ENCODE results near the gene HIC2.
A peak's percentile ranks its signal among the peaks of the same experiment; 100 is the strongest.
"Not testable (repeated sequence)": the region's sequence is repeated elsewhere in the genome, so short reads cannot be mapped to it uniquely, and the experiment has no call there.

Gene HIC2

GRCh38 chr22:21449531-21450319, 32.6 kb downstream of the HIC2 start:
- no peak for DNase-seq (ENCODE audit: low read depth in 2 of 2)

GRCh38 chr22:21450320-21450831, 33.2 kb downstream of the HIC2 start:
- DNase-seq (ENCODE audit: low read depth in 2 of 2) = no peak

GRCh38 chr22:21450858-21451353, 33.7 kb downstream of the HIC2 start:
- no peak for DNase-seq (ENCODE audit: low read depth in 2 of 2)

- no peak for DNase-seq (ENCODE audit: low read depth in 2 of 2)
Measured at GRCh38 chr22:21451545-21452520, 34.7 kb downstream of the HIC2 start.

GRCh38 chr22:21452666-21453065, 35.5 kb downstream of the HIC2 start:
- DNase-seq (ENCODE audit: low read depth in 2 of 2) = not testable (repeated sequence)

- DNase-seq (ENCODE audit: low read depth in 2 of 2) = not testable (repeated sequence)
Measured at GRCh38 chr22:21454998-21455333, 37.8 kb downstream of the HIC2 start.

GRCh38 chr22:21455334-21456089, 38.3 kb downstream of the HIC2 start:
- no peak for DNase-seq (ENCODE audit: low read depth in 2 of 2)

GRCh38 chr22:21457023-21457787, 40.0 kb downstream of the HIC2 start:
- DNase-seq (ENCODE audit: low read depth in 2 of 2) = no peak

- DNase-seq (ENCODE audit: low read depth in 2 of 2) = not testable (repeated sequence)
Measured at GRCh38 chr22:21462672-21463071, 45.5 kb downstream of the HIC2 start.

- DNase-seq (ENCODE audit: low read depth in 2 of 2) = not testable (repeated sequence)
Measured at GRCh38 chr22:21467337-21468193, 50.4 kb downstream of the HIC2 start, which contains the start of gene TMEM191C. Gene TMEM191C (plus strand): TSS chr22:21467387. CDS start chr22:21467460, 73 bp downstream.

- peak; percentile 78 to 84 for DNase-seq (ENCODE audit: low read depth in 2 of 2)
Measured at GRCh38 chr22:21468194-21469096, 51.3 kb downstream of the HIC2 start.

GRCh38 chr22:21469097-21469994, 52.2 kb downstream of the HIC2 start:
- not testable (repeated sequence) for DNase-seq (ENCODE audit: low read depth in 2 of 2)

- not testable (repeated sequence) for DNase-seq (ENCODE audit: low read depth in 2 of 2)
Measured at GRCh38 chr22:21472984-21473383, 55.8 kb downstream of the HIC2 start.

GRCh38 chr22:21473664-21474063, 56.5 kb downstream of the HIC2 start:
- DNase-seq (ENCODE audit: low read depth in 2 of 2) = not testable (repeated sequence)

GRCh38 chr22:21484039-21484438, 66.9 kb downstream of the HIC2 start:
- DNase-seq (ENCODE audit: low read depth in 2 of 2) = not testable (repeated sequence)

GRCh38 chr22:21487723-21488122, 70.6 kb downstream of the HIC2 start:
- DNase-seq (ENCODE audit: low read depth in 2 of 2) = not testable (repeated sequence)

- DNase-seq (ENCODE audit: low read depth in 2 of 2) = not testable (repeated sequence)
Measured at GRCh38 chr22:21489149-21489680, 72.0 kb downstream of the HIC2 start.

Measured in stimulated activated CD8-positive, alpha-beta memory T cell treated with anti-CD3 and anti-CD28 coated beads, Interleukin-2, amount 100 ng/mL, for 1 hour (primary cell).